Neural progenitor cell (in vitro differentiated cells): ENCODE measurements around the gene SLC5A8. TPM values are rescaled to one million over a fixed set of nuclear protein-coding genes. Genes with fewer than 3 reads are reported as not detected.

Experiments
- DNase-seq: peaks from one replicate; pipeline ENCODE4 v3.0.0-alpha.2; 2016; ENCODE audit warnings: low spot score
- H2AFZ ChIP-seq: fragments of 200-600 bp; sonication (generic); replicated peaks from 2 replicates; pipeline ENCODE4 v1.6.1; 2016; ENCODE audit warnings: antibody characterized with exemption
- H3F3A ChIP-seq: fragments of 200-600 bp; sonication (generic); 2 replicates; pipeline ENCODE4 v1.6.1; 2016; ENCODE audit warnings: antibody characterized with exemption, low read depth
- H3K27ac ChIP-seq: fragments of 200-600 bp; sonication (generic); 2 replicates; pipeline ENCODE4 v1.5.1; 2016; ENCODE audit warnings: mild to moderate bottlenecking
- H3K27me3 ChIP-seq: fragments of 200-600 bp; sonication (generic); 2 replicates; pipeline ENCODE4 v1.6.1; 2016; ENCODE audit warnings: mild to moderate bottlenecking, moderate library complexity
- H3K36me3 ChIP-seq: fragments of 200-600 bp; sonication (generic); 2 replicates; pipeline ENCODE4 v1.5.1; 2016
- H3K4me1 ChIP-seq: fragments of 200-600 bp; sonication (generic); 2 replicates; pipeline ENCODE4 v1.6.1; 2016; ENCODE audit warnings: mixed run types
- H3K4me2 ChIP-seq: fragments of 200-600 bp; sonication (generic); 2 replicates; pipeline ENCODE4 v1.6.1; 2016
- H3K4me3 ChIP-seq: fragments of 200-600 bp; sonication (generic); 2 replicates; pipeline ENCODE4 v1.5.1; 2016
- H3K79me2 ChIP-seq: fragments of 200-600 bp; sonication (generic); 2 replicates; pipeline ENCODE4 v1.6.1; 2016; ENCODE audit warnings: low read depth
- H3K9ac ChIP-seq: fragments of 200-600 bp; sonication (generic); 2 replicates; pipeline ENCODE4 v1.6.1; 2016
- H3K9me3 ChIP-seq: fragments of 200-600 bp; sonication (generic); 2 replicates; pipeline ENCODE4 v1.5.1; 2016; ENCODE audit warnings: low read depth
- H4K20me1 ChIP-seq: fragments of 200-600 bp; sonication (generic); 2 replicates; pipeline ENCODE4 v1.6.1; 2016; ENCODE audit warnings: low read depth
- H3K27ac Mint-ChIP-seq: 3 replicates; pipeline ENCODE4 v1.8.0; 2021; ENCODE audit warnings: mixed read lengths
- H3K27me3 Mint-ChIP-seq: 2 replicates; pipeline ENCODE4 v1.8.0; 2022; ENCODE audit warnings: low read depth, mild to moderate bottlenecking, inconsistent platforms, moderate library complexity, mixed read lengths; ENCODE audit not compliant: insufficient read depth
- H3K36me3 Mint-ChIP-seq: 3 replicates; pipeline ENCODE4 v1.8.0; 2021; ENCODE audit warnings: mixed read lengths
- H3K4me1 Mint-ChIP-seq: 3 replicates; pipeline ENCODE4 v1.8.0; 2021; ENCODE audit warnings: mixed read lengths
- H3K4me3 Mint-ChIP-seq: 3 replicates; pipeline ENCODE4 v1.8.0; 2021; ENCODE audit warnings: mild to moderate bottlenecking, moderate library complexity, mixed read lengths
- H3K9me3 Mint-ChIP-seq: 3 replicates; pipeline ENCODE4 v1.8.0; 2020; ENCODE audit warnings: mixed read lengths
- EZH2 ChIP-seq: fragments of 200-600 bp; sonication (generic); IDR thresholded peaks from 2 replicates; pipeline ENCODE4 v1.6.1; 2017; ENCODE audit warnings: antibody characterized with exemption, mild to moderate bottlenecking, moderate library complexity
- EZH2phosphoT487 ChIP-seq: fragments of 200-600 bp; sonication (generic); IDR thresholded peaks from 2 replicates; pipeline ENCODE4 v1.6.1; 2017; ENCODE audit warnings: antibody characterized with exemption
- total RNA-seq: library from RNA; depleted of rRNA; stranded (reverse); fragments of >200 nt; gene quantifications from 2 replicates; pipeline ENCODE4 v1.2.3, GENCODE V29; 2015; ENCODE audit warnings: low replicate concordance
- TF ChIP-seq, protein P1 (sequence below): fragments of 200-600 bp; sonication (generic); IDR thresholded peaks from 2 replicates; pipeline ENCODE4 v1.5.1; 2017; ENCODE audit warnings: antibody characterized with exemption, mild to moderate bottlenecking

Gene SLC5A8
- total RNA-seq, 1 donor from 2014 or later, result not detected

GRCh38 chr12:101238306-101238705 is 28.3 kb upstream of the SLC5A8 start:
- TF ChIP-seq EZH2 (no peak), EZH2phosphoT487 (no peak)
- TF ChIP-seq, protein P1, sequence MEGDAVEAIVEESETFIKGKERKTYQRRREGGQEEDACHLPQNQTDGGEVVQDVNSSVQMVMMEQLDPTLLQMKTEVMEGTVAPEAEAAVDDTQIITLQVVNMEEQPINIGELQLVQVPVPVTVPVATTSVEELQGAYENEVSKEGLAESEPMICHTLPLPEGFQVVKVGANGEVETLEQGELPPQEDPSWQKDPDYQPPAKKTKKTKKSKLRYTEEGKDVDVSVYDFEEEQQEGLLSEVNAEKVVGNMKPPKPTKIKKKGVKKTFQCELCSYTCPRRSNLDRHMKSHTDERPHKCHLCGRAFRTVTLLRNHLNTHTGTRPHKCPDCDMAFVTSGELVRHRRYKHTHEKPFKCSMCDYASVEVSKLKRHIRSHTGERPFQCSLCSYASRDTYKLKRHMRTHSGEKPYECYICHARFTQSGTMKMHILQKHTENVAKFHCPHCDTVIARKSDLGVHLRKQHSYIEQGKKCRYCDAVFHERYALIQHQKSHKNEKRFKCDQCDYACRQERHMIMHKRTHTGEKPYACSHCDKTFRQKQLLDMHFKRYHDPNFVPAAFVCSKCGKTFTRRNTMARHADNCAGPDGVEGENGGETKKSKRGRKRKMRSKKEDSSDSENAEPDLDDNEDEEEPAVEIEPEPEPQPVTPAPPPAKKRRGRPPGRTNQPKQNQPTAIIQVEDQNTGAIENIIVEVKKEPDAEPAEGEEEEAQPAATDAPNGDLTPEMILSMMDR, result no peak
- H3K4me1 Mint-ChIP-seq, result no peaks in the 10 kb centered on the region
- no peaks in the 10 kb centered on the region for H3K27me3 Mint-ChIP-seq
- Histone ChIP-seq H3K4me1 (no peaks in the 10 kb centered on the region), H3K27ac (no peak overlapping the region), H3K9me3 (no peaks in the 10 kb centered on the region), H3F3A (no peaks in the 10 kb centered on the region), H3K9ac (no peak overlapping the region), H3K4me3 (no peak overlapping the region), H4K20me1 (no peaks in the 10 kb centered on the region), H2AFZ (peak overlapping the region; percentile 34), H3K79me2 (no peaks in the 10 kb centered on the region), H3K36me3 (no peaks in the 10 kb centered on the region), H3K27me3 (no peaks in the 10 kb centered on the region), H3K4me2 (no peak overlapping the region)
- no peak overlapping the region for H3K27ac Mint-ChIP-seq
- no peak for DNase-seq
- H3K36me3 Mint-ChIP-seq, result no peaks in the 10 kb centered on the region
- no peak overlapping the region for H3K4me3 Mint-ChIP-seq
- peaks cover 2% of the 10 kb centered on the region for H3K9me3 Mint-ChIP-seq

DNA sequence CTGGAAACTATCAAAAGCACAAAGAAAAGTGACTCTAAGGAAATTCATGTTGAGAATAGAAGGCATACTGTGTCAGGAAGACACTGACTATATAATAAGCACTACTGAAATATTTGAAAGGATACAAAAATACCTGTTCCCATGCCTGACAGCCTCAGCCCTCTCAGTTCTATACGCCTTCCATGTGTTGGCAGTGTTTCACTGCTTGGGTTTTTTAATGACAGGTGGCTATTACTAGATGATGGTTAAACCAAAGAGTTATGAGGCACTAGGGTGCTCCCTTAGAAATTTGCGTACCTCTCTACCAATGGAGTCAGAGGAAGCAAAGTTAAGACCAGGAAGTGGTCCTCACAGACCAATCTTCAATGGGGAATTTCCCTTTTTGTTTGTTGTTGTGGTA is 25.6 kb upstream of the SLC5A8 start:
- Mint-ChIP-seq H3K4me1 (no peaks in the 10 kb centered on the region), H3K4me3 (no peak overlapping the region), H3K27ac (no peak overlapping the region), H3K27me3 (no peaks in the 10 kb centered on the region), H3K9me3 (peaks cover 2% of the 10 kb centered on the region), H3K36me3 (no peaks in the 10 kb centered on the region)
- no peak for DNase-seq
- Histone ChIP-seq H3K9me3 (no peaks in the 10 kb centered on the region), H3K4me2 (no peak overlapping the region), H3K4me3 (no peak overlapping the region), H2AFZ (no peak overlapping the region), H3K4me1 (no peaks in the 10 kb centered on the region), H4K20me1 (no peaks in the 10 kb centered on the region), H3F3A (no peaks in the 10 kb centered on the region), H3K9ac (no peak overlapping the region), H3K27me3 (no peaks in the 10 kb centered on the region), H3K36me3 (no peaks in the 10 kb centered on the region), H3K27ac (no peak overlapping the region), H3K79me2 (no peaks in the 10 kb centered on the region)
- TF ChIP-seq, protein P1, result no peak
- TF ChIP-seq EZH2phosphoT487 (no peak), EZH2 (no peak)

DNA sequence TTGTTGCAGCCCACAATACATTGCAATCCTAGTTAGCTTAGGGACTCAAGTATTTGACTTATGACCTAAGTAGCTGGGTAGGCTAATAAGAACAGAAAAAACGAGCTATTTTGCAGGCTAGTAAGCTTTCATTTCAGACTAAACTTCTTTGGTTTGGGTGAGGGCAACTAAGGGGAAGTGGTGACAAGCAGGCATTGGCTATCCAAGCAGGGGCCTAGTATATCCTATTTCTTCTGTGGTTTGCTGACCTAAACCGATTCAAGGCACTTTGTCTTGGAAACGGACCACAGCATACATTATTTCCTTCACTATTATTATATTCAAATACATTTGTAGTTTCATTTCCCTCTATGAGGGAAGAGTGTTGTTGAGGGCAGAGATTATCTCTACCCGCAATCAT is 21.6 kb upstream of the SLC5A8 start:
- no peaks in the 10 kb centered on the region for H3K9me3 ChIP-seq

More for the DNA sequence above, 21.6 kb upstream of the SLC5A8 start:
- Histone ChIP-seq H2AFZ (no peak overlapping the region), H4K20me1 (no peaks in the 10 kb centered on the region), H3K9ac (no peak overlapping the region), H3K4me1 (no peaks in the 10 kb centered on the region), H3K27ac (no peak overlapping the region), H3K4me2 (no peak overlapping the region), H3F3A (no peaks in the 10 kb centered on the region), H3K79me2 (no peaks in the 10 kb centered on the region), H3K27me3 (no peaks in the 10 kb centered on the region), H3K4me3 (no peak overlapping the region), H3K36me3 (no peaks in the 10 kb centered on the region)
- Mint-ChIP-seq H3K27me3 (peaks cover 3% of the 10 kb centered on the region), H3K9me3 (no peaks in the 10 kb centered on the region), H3K27ac (no peak overlapping the region), H3K4me3 (no peak overlapping the region), H3K4me1 (peaks cover 3% of the 10 kb centered on the region), H3K36me3 (no peaks in the 10 kb centered on the region)
- TF ChIP-seq, protein P1, result no peak
- no peak for TF ChIP-seq EZH2phosphoT487
- no peak for TF ChIP-seq EZH2
- no peak for DNase-seq
